GM21529 (cell line): Measurements from ENCODE around the gene CFAP73.

Experiments
- ATAC-seq: cut with Tn5 transposase; IDR thresholded peaks from one replicate; pipeline ENCODE4 v1.9.1; 2021; ENCODE audit not compliant: unreplicated experiment

The CFAP73 gene

DNA sequence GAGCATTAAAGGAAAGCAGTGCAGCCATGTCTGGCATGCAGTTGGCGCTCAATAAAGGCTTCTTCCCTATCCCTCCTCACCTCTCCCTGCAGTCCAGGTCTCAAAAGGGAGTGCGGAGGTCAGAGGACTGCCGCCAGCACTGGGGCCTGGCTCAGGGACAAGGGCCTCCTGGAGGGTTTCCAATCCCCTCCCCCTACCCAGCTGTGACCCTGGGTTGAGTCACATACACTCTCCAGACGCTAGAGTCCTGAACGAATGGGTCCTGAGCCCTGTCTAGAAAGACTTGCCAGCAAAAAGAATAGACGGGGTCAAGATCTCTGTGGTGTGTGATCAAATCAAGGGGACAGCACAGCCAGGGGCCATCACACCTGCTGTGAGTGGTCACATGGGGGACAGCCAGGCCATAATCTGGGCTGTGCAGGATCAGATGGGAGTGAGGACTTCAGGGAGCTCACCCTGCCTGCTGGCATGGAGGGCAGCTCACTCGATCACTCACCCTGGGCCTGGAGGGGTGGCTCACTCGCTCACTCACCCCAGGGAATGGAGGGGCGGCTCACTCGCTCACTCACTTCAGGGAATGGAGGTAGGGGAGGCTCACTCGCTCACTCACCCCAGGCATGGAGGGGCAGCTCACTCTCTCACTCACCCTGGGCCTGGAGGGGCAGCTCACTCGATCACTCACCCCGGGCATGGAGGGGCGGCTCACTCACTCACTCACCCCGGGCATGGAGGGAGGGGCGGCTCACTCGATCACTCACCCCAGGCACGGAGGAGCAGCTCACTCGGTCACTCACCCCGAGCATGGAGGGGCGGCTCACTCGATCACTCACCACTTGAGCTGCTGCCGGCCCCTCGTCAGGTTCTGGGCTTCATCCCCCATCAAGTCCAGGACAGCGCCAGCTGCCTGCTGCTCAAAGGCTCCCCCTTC is 12.8 kb downstream of the CFAP73 start:
- ATAC-seq: no peak

GRCh38 chr12:113163030-113163360 is 13.5 kb downstream of the CFAP73 start:
- no peak for ATAC-seq

DNA sequence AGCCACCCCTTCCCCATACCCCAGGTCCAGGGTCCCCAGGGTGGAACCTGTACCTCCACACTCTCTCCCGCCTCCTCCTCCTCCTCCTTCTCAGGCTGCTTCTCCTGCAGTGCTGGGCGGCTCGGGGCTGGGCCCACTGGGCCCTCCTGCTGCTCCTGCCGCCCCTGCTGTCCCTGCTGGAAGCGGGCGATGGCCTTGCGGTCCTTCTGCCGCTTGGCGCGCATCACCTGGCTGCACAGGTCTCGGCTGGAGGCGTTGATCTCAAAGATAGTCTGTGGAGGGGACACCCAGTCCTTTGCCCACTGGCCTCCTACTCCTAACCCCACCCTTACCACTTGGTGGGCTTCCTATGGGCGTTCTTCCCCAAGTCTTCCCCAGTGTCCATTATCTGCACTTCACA is 14.5 kb downstream of the CFAP73 start:
- no peak for ATAC-seq

GRCh38 chr12:113165521-113166450 is 16.3 kb downstream of the CFAP73 start:
- ATAC-seq: no peak

DNA sequence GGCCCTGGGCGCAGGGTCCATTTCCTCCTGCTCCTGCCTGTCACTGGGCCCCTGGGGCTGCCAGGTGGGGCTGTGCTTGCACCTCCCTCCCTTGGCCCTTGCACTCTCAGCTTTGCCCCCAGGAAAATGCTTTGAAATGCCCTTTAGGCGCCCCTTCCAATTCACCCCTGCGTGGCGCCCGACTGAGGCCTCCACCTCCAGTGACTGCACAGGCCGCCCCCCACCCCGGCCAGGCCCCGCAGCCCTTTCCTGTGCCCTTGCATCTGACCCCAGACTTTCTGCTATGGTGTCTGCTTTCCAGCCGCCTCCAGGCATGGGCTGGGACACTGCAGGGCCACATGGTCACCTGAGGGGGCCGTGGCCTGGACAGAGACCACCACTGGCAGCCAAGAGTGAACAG is 18.3 kb downstream of the CFAP73 start:
- ATAC-seq: no peak

DNA sequence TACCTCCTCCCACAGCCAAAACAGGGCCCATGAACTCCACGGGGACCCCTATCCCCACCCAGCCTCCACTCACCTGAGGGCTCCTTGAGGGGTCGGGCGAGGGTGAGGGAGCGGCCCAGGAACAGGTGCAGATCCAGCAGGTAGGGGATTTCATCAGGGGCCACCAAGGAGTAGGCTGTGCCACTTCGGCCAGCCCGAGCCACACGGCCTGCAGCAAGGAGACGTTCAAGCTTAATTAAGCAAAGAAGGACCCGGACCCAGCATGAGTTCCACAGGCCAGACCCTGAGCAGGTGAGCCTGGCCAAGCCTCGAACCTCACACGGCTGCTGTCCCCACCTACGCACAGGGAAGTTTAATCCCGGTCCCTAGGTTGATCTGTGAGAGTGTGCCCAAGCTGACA is 20.2 kb downstream of the CFAP73 start:
- no peak for ATAC-seq

DNA sequence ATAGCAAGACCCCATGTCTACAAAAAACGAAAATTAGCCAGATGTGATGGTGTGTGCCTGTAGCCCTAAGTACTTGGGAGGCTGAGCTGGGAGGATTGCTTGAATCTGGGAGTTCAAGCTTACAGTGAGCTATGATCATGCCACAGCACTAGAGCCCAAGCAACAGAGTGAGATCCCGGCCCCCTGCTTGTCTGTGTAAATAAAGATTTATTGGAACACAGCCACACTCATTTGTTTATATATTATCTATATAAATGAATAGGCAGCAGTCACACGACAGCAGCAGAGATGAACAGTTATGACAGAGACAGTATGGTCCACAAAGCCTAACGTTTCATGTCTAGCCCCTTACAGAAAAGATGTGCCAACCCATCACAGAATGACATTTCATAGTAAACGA is 20.9 kb downstream of the CFAP73 start:
- ATAC-seq: no peak

DNA sequence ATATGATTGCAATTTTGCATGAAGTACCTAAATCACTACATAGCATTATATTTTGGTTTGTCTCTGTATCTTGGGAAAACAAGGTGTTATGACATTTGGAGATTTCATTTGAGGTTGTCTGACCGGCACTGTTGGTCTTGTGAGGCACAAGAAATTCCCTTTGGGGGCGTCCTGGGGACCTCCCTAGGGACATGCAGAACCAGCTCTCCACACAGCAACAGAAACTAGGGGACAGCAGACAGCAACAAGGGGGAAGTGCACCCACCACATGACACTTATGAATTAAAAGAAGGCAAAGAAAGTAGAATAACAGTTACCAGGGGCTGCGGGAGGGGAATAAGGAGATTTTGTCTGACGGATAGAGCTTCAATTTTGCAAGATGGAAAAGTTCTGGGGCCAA is 21.4 kb downstream of the CFAP73 start:
- ATAC-seq: no peak

- no peak for ATAC-seq
These were observed 22.0 kb downstream of the CFAP73 start for GRCh38 chr12:113171543-113171942.

GRCh38 chr12:113172185-113172584 is 22.7 kb downstream of the CFAP73 start:
- ATAC-seq: no peak

DNA sequence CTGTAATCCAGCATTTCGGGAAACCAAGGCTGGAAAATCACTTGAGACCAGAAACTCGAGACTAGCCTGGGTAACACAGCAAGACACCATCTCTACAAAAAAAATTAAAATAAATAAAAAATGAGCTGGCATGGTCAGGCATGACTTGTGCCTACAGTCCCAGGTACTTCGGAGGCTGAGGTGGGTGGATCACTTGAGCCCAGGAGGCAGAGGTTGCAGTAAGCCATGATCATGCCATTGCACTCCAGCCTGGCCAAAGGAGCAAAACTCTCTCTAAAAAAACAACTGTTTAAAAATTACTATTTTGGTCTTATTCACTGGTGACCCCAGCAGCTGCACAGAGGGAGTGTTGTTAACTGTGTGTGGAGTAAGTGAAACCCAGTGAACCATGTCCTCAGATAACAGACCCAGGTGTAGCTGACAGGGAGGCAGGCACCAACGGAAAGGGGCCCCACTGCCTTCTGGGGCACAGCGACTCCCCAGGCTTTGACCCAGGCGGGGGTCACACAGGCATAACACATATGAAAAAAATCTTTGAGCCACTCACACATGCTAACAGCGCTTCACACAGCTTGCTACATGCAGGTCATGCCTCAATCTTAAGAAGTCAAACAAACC is 23.7 kb downstream of the CFAP73 start:
- ATAC-seq: peak; percentile 60

GRCh38 chr12:113174461-113175384 is 25.2 kb downstream of the CFAP73 start:
- ATAC-seq: peak; percentile 45

DNA sequence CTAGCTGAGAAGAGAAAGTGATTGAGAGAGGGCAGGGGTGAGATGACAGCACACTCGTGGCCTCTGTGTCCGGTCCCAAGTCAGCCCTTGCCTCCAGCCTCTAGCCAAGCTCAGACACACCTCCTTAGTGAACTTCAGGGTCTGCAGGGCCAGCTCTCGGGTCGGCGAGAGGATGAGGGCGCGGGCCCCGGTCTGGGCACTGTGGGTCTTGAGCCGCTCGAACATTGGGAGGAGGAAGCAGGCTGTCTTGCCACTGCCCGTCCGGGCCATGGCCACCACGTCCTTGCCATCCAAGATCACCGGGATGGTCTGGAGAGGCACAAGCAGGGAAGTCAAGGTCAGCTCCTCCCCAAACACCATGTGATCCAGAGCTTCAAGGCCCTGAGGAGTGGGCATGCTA is 29.5 kb downstream of the CFAP73 start:
- no peak for ATAC-seq

- no peak for ATAC-seq
These were observed 30.8 kb downstream of the CFAP73 start for GRCh38 chr12:113180333-113180732.

DNA sequence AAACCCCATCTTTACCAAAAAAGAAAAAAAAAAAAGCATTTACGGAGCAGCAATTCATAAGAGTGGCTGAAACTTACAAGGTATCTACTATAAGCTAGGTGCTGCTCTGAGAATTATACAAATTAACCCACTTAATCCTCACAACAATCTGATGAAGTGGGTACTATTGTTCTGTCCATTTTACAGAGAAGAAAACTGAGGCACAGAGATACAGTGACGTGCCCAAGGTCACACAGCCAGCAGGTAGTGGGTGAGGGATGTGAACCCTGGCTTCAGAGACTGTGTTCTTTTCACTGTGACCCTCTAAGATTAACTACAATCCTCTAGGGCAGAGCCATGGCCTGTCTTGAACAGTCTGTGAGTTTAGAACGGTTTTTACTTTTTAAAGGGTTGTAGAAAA is 32.5 kb downstream of the CFAP73 start:
- no peak for ATAC-seq

- no peak for ATAC-seq
These were observed 33.6 kb downstream of the CFAP73 start for GRCh38 chr12:113183030-113183589.

GRCh38 chr12:113184098-113184899 is 34.8 kb downstream of the CFAP73 start:
- peak; percentile 50 for ATAC-seq

GRCh38 chr12:113184900-113185179 is 35.3 kb downstream of the CFAP73 start:
- peak; percentile 81 for ATAC-seq

GRCh38 chr12:113185180-113186032 is 35.9 kb downstream of the CFAP73 start, which contains the start of the genes DDX54 and RITA1:
DDX54 (minus strand) TSS chr12:113185478; CDS start chr12:113185451, 27 bp downstream.
RITA1 (plus strand) TSS chr12:113185721; CDS start chr12:113186747, 1,026 bp downstream.
- ATAC-seq: peak; percentile 44
